Prostate gland (tissue), 2 donors: ENCODE measurements around the gene PKMYT1.

ENCODE experiments used
- CTCF ChIP-seq, 4 experiments: fragments of 200-600 bp in 2 of 4; fragments of 450-650 bp in 2 of 4; sonication (generic) in 2 of 4; IDR thresholded peaks; 1 replicate in 3 of 4; 2 replicates in 1 of 4; pipeline ENCODE4 v1.5.1; 2016 to 2019; ENCODE audit warnings: antibody characterized with exemption in 4 of 4, mild to moderate bottlenecking in 2 of 4, moderate library complexity in 2 of 4
- POLR2A ChIP-seq: fragments of 450-650 bp; IDR thresholded peaks from one replicate; pipeline ENCODE4 v1.6.1; 2016; ENCODE audit warnings: antibody characterized with exemption, mild to moderate bottlenecking
- POLR2AphosphoS5 ChIP-seq: sonication (generic); formaldehyde crosslinking; IDR thresholded peaks from one replicate; pipeline ENCODE4 v1.6.1; 2017; ENCODE audit warnings: antibody characterized with exemption

GRCh38 chr16:2962334-2963073 lies 17.7 kb downstream of the PKMYT1 start:
- TF ChIP-seq POLR2A (no peak), CTCF (IDR thresholded peaks at IDR 0.05) (no peak), POLR2AphosphoS5 (no peak)
